Tibial nerve (tissue), 3 donors: Measurements from ENCODE around the gene TERT.

ENCODE experiments used
- EP300 ChIP-seq, 2 donors: sonication (generic); formaldehyde crosslinking; IDR thresholded peaks; one replicate each; pipeline ENCODE4 v1.6.1; 2017; ENCODE audit warnings: antibody characterized with exemption in 2 of 2, mild to moderate bottlenecking in 1 of 2
- POLR2A ChIP-seq, 2 donors: fragments of 450-650 bp; IDR thresholded peaks; one replicate each; pipeline ENCODE4 v1.6.1; 2017; ENCODE audit warnings: antibody characterized with exemption in 2 of 2, mild to moderate bottlenecking in 2 of 2, moderate library complexity in 2 of 2

- no peak for TF ChIP-seq POLR2A (IDR thresholded peaks at IDR 0.05)
- no peak for TF ChIP-seq EP300 (IDR thresholded peaks at IDR 0.05)
Measured at GRCh38 chr5:1278216-1278615, 16.7 kb downstream of the TERT start.
